Measurements from ENCODE around the gene LRRC4C.

GRCh38 chr11:40149721-40150120 is 1309.7 kb downstream of the LRRC4C start:
- TF ChIP-seq CTCF (IDR thresholded peaks at IDR 0.05) = no peak
- TF ChIP-seq POLR2A (IDR thresholded peaks at IDR 0.05) = no peak
